Pancreas (tissue), 10 donors: ENCODE measurements around the gene MOB4. TPM values are rescaled to one million over a fixed set of nuclear protein-coding genes. Genes with fewer than 3 reads are reported as not detected.

Source experiments
- ATAC-seq, 4 donors: fragments of 200-7000 bp; cut with Tn5 transposase; one replicate each; pipeline versions ENCODE4 v1.8.0 to v1.9.1; 2020; ENCODE audit warnings: mild to moderate bottlenecking in 4 of 4, moderate library complexity in 4 of 4
- DNase-seq, 6 donors: peaks; one replicate each; pipeline ENCODE4 v3.0.0-alpha.2; 2020
- FAIRE-seq: peaks from 2 replicates; lab custom pipeline; 2012; peaks lifted over from hg19 to GRCh38; lab: Jason Lieb, UNC
- H3K27ac ChIP-seq, 4 donors: fragments of 200-600 bp; sonication (generic); 1 replicate in 3 of 4; 2 replicates in 1 of 4; pipeline versions ENCODE4 v1.5.0 to v1.8.0; 2020
- H3K27me3 ChIP-seq, 4 donors: fragments of 200-600 bp; one replicate each; pipeline ENCODE4 v1.8.0; 2021
- H3K36me3 ChIP-seq, 3 donors: fragments of 200-600 bp; sonication (generic) in 1 of 3; one replicate each; pipeline versions ENCODE4 v1.5.0 to v1.8.0; 2020 to 2021
- H3K4me1 ChIP-seq, 3 donors: fragments of 200-600 bp; one replicate each; pipeline ENCODE4 v1.8.0; 2021
- H3K4me3 ChIP-seq, 4 donors: fragments of 200-600 bp; sonication (generic) in 2 of 4; one replicate each; pipeline versions ENCODE4 v1.5.0 to v1.8.0; 2020 to 2021
- H3K9me3 ChIP-seq, 4 donors: fragments of 200-600 bp; one replicate each; pipeline ENCODE4 v1.8.0; 2021
- CTCF ChIP-seq, 4 donors: fragments of 200-600 bp; sonication (generic) in 3 of 4; IDR thresholded peaks; one replicate each; pipeline versions ENCODE4 v1.5.0 to v1.8.0; 2021; ENCODE audit warnings: antibody characterized with exemption in 4 of 4
- WGBS, 2 donors: extraction: QIAGEN DNeasy Blood & Tissue Kit; methylation state at CpG; one replicate each; pipeline ENCODE4 v1.1.7; 2013; 5-methylcytosine and 5-hydroxymethylcytosine counted together
- intact Hi-C, 3 donors: fragments of 100-400 bp; cut with DNase I; formaldehyde crosslinking; loops; one replicate each; pipeline versions ENCODE4 v1.11.1 to v1.14.2; 2022
- polyA plus RNA-seq, 2 donors: library from polyadenylated mRNA; stranded (reverse); fragments of 200-250 nt; gene quantifications; one replicate each; pipeline ENCODE4 v1.2.3, GENCODE V29; 2013
- total RNA-seq, 6 donors: library from RNA; stranded (reverse); fragmentation: NEBNext Ultra II Directional in 4 of 6; extraction: Animal tissue kit (Norgen Biotek cat#: 25700) in 4 of 6; gene quantifications; one replicate each; pipeline versions ENCODE4 v1.2.1 to v1.2.4, GENCODE V29; 2021 to 2023
- donor health status: healthy with polysubstance abuse.
- donor health status: DM: no; HTN: no; CAD: no; lungs with moderate emphysema.
- donor health status: DM: no; HTN: no; CAD: no.
- donor health status: control.
- donor health status: control.
- donor health status: Bipolar disorder and iron deficiency.
- donor health status: DM: yes; HTN: yes; CAD: no.
- donor health status: DM: no; HTN: no; CAD: no.
- donor health status: DM: no; HTN: no; CAD: no.
- donor health status: DM: yes; HTN: yes; CAD: no.

Gene MOB4
- total and polyA plus RNA-seq, 8 donors: 4.6 to 18.3 (median 6.9) TPM

DNA sequence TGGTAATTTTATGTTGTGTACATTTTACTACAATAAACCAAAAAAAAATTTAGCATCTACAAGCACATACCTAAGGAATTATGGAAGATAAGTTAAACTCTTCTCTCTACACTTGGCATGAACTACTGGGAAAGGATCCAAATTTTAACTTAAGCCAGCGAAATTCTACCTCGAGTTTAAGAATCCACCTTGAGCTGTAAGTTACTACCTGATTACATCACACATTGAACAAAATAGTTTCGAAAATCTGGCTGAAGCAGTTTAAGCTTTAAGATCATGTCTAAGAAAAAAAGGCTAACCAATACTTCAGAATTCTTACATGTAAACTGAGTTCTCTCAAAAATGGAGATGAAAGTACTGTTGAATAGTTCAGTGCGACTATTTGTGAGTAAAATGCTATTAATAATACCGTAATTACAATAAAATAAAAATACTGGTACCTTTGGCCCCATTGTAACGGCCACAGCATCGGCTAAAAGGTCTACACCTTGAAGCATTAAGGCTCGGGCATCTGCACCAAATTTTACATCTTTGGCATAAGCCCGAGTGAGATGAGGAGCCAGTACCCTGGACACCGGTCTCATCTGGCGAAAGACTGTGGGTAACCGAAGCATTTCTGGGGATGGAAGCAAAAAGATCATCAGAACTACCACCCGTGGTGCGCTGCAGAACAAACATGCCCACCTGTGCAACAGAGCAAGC lies 17.5 kb upstream of the MOB4 start:
- Histone ChIP-seq H3K27ac (peak overlapping the region; percentile 86 to 100 (median 97)), H3K4me3 (peak overlapping the region; percentile 40 to 89 (median 74)), H3K36me3 (peaks cover 0 to 28% (median 11%) of the 10 kb centered on the region in 3 donors), H3K4me1 (peaks cover 25 to 52% (median 38%) of the 10 kb centered on the region in 3 donors), H3K9me3 (no peaks in the 10 kb centered on the region), H3K27me3 (no peaks in the 10 kb centered on the region)
- TF ChIP-seq CTCF (IDR thresholded peaks at IDR 0.05): no peak
- no peak for DNase-seq
- intact Hi-C loops: no loop called here
- ATAC-seq: no peak
- WGBS, 2 donors: 5 to 6% methylated on average over 14 of the region's 14 CpGs
- no peak for FAIRE-seq

GRCh38 chr2:197498937-197499593 lies 16.8 kb upstream of the MOB4 start:
- TF ChIP-seq CTCF (IDR thresholded peaks at IDR 0.05): no peak
- H3K27ac ChIP-seq: peak overlapping the region; percentile 86 to 100 (median 97)
- peak overlapping the region; percentile 40 to 89 (median 74) for H3K4me3 ChIP-seq
- FAIRE-seq (no peak), DNase-seq (peak; percentile 66 to 86 (median 72)), ATAC-seq (peak; percentile 30 to 47 (median 34))
- WGBS, 2 donors: 0% methylated on average over 46 of the region's 46 CpGs
- H3K4me1 ChIP-seq: peaks cover 25 to 52% (median 38%) of the 10 kb centered on the region in 3 donors
- H3K27me3 ChIP-seq: no peaks in the 10 kb centered on the region
- H3K9me3 ChIP-seq: no peaks in the 10 kb centered on the region
- intact Hi-C loops: no loop called here
- peaks cover 0 to 26% (median 7%) of the 10 kb centered on the region in 3 donors for H3K36me3 ChIP-seq

GRCh38 chr2:197499594-197500502 lies 16.0 kb upstream of the MOB4 start, which contains the start of the genes HSPD1 and HSPE1:
TSS of gene HSPD1 (minus strand) at chr2:197499840. CDS start at chr2:197498848, 992 bp downstream.
TSS of gene HSPE1 (plus strand) at chr2:197500379. CDS start at chr2:197500437, 58 bp downstream.
- H3K27ac ChIP-seq: peak within 1 kb of the TSS; percentile 86 to 100 (median 97)
- ATAC-seq (peak; percentile 85 to 90 (median 90)), FAIRE-seq (no peak), DNase-seq (peak; percentile 98 to 99 (median 98))
- no peak for TF ChIP-seq CTCF (IDR thresholded peaks at IDR 0.05)
- no peaks in the 10 kb centered on the region for H3K27me3 ChIP-seq
- peak within 1 kb of the TSS; percentile 45 to 89 (median 74) for H3K4me3 ChIP-seq
- peaks cover 0 to 26% (median 0%) of the 10 kb centered on the region in 3 donors for H3K36me3 ChIP-seq
- no peaks in the 10 kb centered on the region for H3K9me3 ChIP-seq
- intact Hi-C loops: no loop called here
- H3K4me1 ChIP-seq: peaks cover 25 to 52% (median 38%) of the 10 kb centered on the region in 3 donors
- WGBS, 2 donors: 0 to 1% methylated on average over 76 to 104 of the region's 104 CpGs

DNA sequence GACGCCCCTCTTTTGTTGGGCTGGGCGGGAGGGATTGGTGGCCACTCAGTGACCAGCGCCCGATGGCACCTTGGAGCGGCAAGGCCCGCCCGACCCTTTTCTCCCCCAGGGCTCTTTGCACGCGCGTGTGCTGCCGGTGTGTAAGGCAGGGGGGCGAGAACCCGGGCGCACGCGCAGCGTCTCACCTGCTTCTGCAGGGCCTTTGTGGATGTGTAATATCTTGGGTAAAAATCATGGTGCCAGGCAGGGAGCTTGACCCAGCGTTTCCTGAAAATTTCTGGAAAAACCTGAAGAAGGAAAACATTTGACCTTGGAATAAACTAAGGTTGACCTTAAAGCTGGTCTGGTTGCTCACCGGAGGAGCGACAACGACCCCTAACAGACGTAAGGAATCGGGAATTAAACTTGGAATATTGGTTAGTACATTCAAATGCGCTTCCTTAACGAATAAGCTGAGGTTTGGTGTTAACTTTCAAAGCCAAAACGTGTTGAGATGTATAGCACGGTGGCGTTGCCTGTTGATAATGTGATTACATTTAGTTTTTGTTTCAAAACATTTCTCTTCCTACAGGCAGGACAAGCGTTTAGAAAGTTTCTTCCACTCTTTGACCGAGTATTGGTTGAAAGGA lies 15.2 kb upstream of the MOB4 start:
- Histone ChIP-seq H3K9me3 (no peaks in the 10 kb centered on the region), H3K27ac (peak overlapping the region; percentile 86 to 100 (median 97)), H3K4me3 (peak overlapping the region; percentile 45 to 80 (median 63)), H3K27me3 (no peaks in the 10 kb centered on the region), H3K36me3 (peaks cover 0 to 23% (median 0%) of the 10 kb centered on the region in 3 donors), H3K4me1 (peaks cover 25 to 47% (median 38%) of the 10 kb centered on the region in 3 donors)
- WGBS, 2 donors: 0% methylated on average over 27 to 30 of the region's 30 CpGs
- intact Hi-C loops: no loop called here
- TF ChIP-seq CTCF (IDR thresholded peaks at IDR 0.05): no peak
- no peak for DNase-seq
- no peak for FAIRE-seq
- peak; percentile 4 to 10 (median 6) for ATAC-seq
